ENCODE results near the gene C9orf40. TPM values are rescaled to one million over a fixed set of nuclear protein-coding genes. Genes with fewer than 3 reads are reported as not detected.

Gene C9orf40, protein sequence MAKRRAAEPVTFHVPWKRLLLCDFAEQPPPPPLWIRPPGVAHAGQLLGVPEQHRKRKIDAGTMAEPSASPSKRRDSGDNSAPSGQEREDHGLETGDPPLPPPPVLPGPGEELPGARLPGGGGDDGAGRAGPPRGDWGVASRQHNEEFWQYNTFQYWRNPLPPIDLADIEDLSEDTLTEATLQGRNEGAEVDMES
- total RNA-seq = 7.3 and 7.5 TPM in 2 replicates

DNA sequence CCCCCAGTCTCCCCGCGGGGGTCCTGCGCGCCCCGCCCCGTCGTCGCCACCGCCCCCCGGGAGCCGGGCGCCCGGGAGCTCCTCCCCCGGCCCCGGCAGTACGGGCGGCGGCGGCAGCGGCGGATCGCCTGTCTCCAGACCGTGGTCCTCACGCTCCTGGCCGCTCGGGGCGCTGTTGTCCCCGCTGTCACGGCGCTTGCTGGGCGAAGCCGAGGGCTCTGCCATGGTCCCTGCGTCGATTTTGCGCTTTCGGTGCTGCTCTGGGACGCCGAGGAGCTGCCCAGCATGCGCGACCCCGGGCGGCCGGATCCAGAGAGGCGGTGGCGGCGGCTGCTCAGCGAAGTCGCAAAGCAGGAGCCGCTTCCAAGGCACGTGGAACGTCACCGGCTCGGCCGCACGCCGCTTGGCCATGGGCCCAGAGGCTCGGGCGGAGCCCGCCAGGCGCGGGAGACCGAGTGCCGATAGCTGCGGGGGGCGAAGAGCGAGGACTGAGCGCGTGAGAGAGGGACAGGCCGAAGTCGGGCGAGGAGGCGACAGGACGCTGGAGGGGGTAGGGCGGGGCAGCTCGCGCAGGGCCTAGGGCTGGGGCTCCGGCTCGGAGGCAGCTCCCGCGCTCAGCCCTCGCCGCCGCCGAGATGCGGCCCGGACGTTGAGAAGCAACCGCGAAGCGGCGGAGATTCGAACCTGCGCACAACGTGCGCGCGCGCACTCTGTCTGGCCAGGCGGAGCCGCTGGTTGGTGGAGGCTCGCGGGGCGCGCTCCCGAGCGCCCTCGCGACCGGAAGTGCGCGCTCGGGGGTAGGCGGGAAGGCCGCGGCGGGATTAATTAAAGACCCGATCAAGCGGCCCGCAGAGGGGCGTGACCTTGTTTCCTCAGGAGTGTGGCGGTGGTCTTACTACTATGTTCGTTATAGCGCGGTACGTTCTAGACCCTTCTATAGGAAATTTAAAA, at the start of gene C9orf40:
C9orf40 (minus strand) TSS at position 712 of the 951 bp plus-strand sequence; CDS start at position 411, 301 bp downstream.

Other genes starting within 250 kb of the C9orf40 start
- 0.14 and 0.28 TPM in 2 replicates for gene TRPM6, start 65.0 kb downstream of the C9orf40 start, total RNA-seq
- 17.6 and 23.3 TPM in 2 replicates for gene CARNMT1, start 75.4 kb upstream of the C9orf40 start, total RNA-seq
- 15.8 and 22.9 TPM in 2 replicates for gene NMRK1, start 135.2 kb upstream of the C9orf40 start, total RNA-seq
- 48.7 and 52.5 TPM in 2 replicates for gene OSTF1, start 135.6 kb upstream of the C9orf40 start, total RNA-seq